NB4 (cell line): ENCODE data around the gene S100PBP.

ENCODE experiments used
- MYC ChIP-seq: IDR thresholded peaks from 2 replicates; pipeline ENCODE4 v1.6.1; 2011; ENCODE audit warnings: low read depth, low read length
- POLR2A ChIP-seq: IDR thresholded peaks from 2 replicates; pipeline ENCODE4 v1.6.1; 2011; ENCODE audit warnings: mild to moderate bottlenecking; ENCODE audit not compliant: insufficient read length; ENCODE audit errors: extremely low read depth
- TF ChIP-seq, protein P1 (sequence below): IDR thresholded peaks from one replicate; pipeline ENCODE4 v1.5.1; 2012; ENCODE audit warnings: low read depth, low read length
- TF ChIP-seq, protein P2 (sequence below): IDR thresholded peaks from 2 replicates; pipeline ENCODE4 v1.6.1; 2011; ENCODE audit warnings: low read depth, low read length

DNA sequence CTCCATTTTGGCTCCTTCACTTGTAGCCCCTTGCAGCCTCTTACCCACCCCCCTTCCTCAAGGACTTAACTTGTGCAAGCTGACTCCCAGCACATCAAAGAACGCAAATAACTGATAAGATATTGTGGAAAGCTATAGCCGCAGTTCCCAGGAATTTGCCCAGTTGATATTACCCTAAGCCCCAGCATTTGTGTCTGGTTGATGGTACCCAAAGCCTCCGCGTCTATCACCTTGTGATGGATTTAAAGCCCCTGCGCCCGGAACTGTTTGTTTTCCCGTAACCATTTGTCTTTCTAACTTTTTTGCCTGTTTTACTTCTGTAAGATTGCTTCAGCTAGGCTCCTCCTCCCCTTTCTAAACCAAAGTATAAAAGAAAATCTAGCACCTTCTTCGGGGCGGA lies 6.2 kb upstream of the S100PBP start:
- TF ChIP-seq, protein P1, sequence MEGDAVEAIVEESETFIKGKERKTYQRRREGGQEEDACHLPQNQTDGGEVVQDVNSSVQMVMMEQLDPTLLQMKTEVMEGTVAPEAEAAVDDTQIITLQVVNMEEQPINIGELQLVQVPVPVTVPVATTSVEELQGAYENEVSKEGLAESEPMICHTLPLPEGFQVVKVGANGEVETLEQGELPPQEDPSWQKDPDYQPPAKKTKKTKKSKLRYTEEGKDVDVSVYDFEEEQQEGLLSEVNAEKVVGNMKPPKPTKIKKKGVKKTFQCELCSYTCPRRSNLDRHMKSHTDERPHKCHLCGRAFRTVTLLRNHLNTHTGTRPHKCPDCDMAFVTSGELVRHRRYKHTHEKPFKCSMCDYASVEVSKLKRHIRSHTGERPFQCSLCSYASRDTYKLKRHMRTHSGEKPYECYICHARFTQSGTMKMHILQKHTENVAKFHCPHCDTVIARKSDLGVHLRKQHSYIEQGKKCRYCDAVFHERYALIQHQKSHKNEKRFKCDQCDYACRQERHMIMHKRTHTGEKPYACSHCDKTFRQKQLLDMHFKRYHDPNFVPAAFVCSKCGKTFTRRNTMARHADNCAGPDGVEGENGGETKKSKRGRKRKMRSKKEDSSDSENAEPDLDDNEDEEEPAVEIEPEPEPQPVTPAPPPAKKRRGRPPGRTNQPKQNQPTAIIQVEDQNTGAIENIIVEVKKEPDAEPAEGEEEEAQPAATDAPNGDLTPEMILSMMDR: no peak
- TF ChIP-seq POLR2A: no peak
- TF ChIP-seq MYC: no peak
- TF ChIP-seq, protein P2, sequence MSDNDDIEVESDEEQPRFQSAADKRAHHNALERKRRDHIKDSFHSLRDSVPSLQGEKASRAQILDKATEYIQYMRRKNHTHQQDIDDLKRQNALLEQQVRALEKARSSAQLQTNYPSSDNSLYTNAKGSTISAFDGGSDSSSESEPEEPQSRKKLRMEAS: no peak
